ENCODE measurements around the gene SERINC2. TPM values are rescaled to one million over a fixed set of nuclear protein-coding genes. Genes with fewer than 3 reads are reported as not detected.

The SERINC2 gene
- total RNA-seq, 4 donors from 2014 or later: 29.6 to 108 (median 79.2) TPM

DNA sequence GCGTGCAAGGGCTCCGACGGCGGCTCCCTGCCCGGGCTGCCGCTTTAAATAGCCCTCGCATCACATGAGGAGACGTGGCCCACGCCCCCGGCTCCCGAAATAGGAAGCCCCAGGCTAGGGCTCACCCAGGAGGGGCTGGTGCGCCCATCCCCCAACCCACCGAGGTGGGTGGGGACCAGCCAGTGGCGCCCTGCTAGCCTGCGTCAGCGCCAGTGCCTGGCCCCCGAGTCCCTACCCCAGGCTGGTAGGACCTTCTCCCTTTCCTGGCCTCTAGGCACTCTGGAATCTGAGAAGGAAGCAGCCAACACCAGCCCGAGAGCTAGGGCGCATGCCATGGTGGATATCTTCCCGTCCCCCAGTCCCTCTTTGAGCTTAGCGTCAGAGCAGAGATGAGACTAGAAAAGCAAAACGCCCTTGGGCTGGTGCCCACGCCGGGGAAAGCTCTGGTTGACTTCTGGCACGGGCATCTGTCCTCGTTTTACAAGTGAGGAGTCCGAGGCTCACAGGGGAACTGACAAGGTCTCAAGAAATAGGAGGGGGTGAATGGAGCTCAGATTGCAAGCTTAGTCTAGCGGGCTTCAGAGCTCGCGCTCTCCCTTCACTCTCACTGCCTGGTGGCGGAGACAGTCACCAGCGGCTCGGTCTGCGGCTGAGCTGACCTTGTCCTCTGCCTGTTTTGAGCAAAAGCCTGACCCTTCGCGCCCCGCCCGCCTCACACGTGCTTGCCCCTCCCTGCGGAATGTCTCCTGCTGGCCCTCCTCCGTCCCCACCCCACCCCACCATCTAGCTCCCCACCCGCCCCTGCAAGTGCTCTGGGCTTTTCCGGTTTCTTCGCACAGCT is 39.7 kb upstream of the SERINC2 start, which contains the start of gene FABP3:
FABP3 (minus strand) TSS at position 21 of the 841 bp plus-strand sequence. CDS start 62 bp downstream, outside the sequence.
- peaks cover 15 to 32% (median 15%) of the 10 kb centered on the region in 3 donors for H3K4me1 ChIP-seq
- peak within 1 kb of the TSS; percentile 11 to 58 (median 42) for H3K4me3 ChIP-seq
- TF ChIP-seq POLR2A (IDR thresholded peaks at IDR 0.05): peak in 2 of 4 donors; percentile 23 to 27
- TF ChIP-seq CTCF (IDR thresholded peaks at IDR 0.05): no peak
- peak within 1 kb of the TSS; percentile 29 to 82 (median 74) for H3K27ac ChIP-seq
- DNase-seq: no peak
- intact Hi-C loops (cut with DNase I): no loop called here
- H3K9me3 ChIP-seq: no peaks in the 10 kb centered on the region
- H3K36me3 ChIP-seq: no peaks in the 10 kb centered on the region
- peaks cover 0 to 5% (median 0%) of the 10 kb centered on the region in 4 donors for H3K27me3 ChIP-seq
- 2 to 4% methylated on average over 16 to 21 of the region's 44 CpGs for WGBS, 2 donors

GRCh38 chr1:31373897-31374486 is 39.0 kb upstream of the SERINC2 start:
- TF ChIP-seq POLR2A (IDR thresholded peaks at IDR 0.05): no peak
- no peak for TF ChIP-seq CTCF (IDR thresholded peaks at IDR 0.05)
- intact Hi-C loops (cut with DNase I): no loop called here
- DNase-seq: no peak
- Histone ChIP-seq H3K4me1 (peaks cover 15 to 32% (median 15%) of the 10 kb centered on the region in 3 donors), H3K27ac (peak overlapping the region; percentile 29 to 82 (median 74)), H3K36me3 (no peaks in the 10 kb centered on the region), H3K4me3 (peak overlapping the region in 3 of 4 donors; percentile 37 to 58 (median 48)), H3K27me3 (peaks cover 0 to 5% (median 0%) of the 10 kb centered on the region in 4 donors), H3K9me3 (no peaks in the 10 kb centered on the region)
- whole genome bisulfite sequencing, 2 donors: 31 to 42% methylated on average over 11 of the region's 11 CpGs

DNA sequence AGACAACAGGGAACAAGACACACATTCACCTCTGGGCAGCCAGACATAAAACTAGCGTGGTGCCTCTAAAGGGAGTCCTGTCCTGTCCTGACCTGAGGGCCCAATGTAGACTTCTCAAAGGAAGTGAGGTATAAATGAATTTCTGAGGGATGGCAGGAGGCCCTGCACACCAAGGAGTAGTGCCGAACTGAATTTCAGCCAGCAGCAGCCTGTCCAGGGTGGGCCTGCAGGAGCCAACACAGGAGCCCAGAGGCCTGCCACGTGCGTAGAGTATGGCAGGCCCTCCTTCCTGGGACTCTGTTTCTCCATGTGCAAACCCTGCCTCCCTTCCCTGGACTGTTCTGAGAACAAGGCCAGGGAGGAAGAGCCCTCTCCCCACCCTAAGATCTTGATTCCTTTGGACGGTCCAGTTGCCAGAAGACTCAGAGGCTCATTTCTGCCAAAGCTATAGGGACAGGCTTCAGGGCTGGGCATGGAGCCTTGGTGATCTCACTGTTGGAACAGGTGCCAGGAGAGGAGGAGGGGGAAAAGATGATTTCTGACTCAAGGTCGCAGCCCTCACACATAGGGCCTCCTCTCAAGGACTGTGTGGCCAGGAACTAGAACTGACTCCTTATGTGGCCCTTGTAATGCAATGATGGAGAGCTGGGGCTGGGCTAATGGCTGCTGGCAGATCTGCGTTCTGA is 38.4 kb upstream of the SERINC2 start:
- no peaks in the 10 kb centered on the region for H3K9me3 ChIP-seq
- no peaks in the 10 kb centered on the region for H3K36me3 ChIP-seq
- intact Hi-C loops (cut with DNase I): no loop called here
- TF ChIP-seq CTCF (IDR thresholded peaks at IDR 0.05) (no peak), POLR2A (IDR thresholded peaks at IDR 0.05) (no peak)
- peaks cover 15 to 32% (median 15%) of the 10 kb centered on the region in 3 donors for H3K4me1 ChIP-seq
- peak overlapping the region in 3 of 4 donors; percentile 54 to 82 (median 72) for H3K27ac ChIP-seq
- H3K4me3 ChIP-seq: no peak overlapping the region
- H3K27me3 ChIP-seq: peaks cover 0 to 5% (median 0%) of the 10 kb centered on the region in 4 donors
- WGBS, 2 donors: 63 to 86% methylated on average over 4 to 5 of the region's 7 CpGs
- no peak for DNase-seq

GRCh38 chr1:31376375-31377134 is 36.5 kb upstream of the SERINC2 start:
- peaks cover 15 to 47% (median 16%) of the 10 kb centered on the region in 3 donors for H3K4me1 ChIP-seq
- no peak overlapping the region for H3K4me3 ChIP-seq
- H3K27me3 ChIP-seq: peaks cover 0 to 5% (median 0%) of the 10 kb centered on the region in 4 donors
- H3K36me3 ChIP-seq: no peaks in the 10 kb centered on the region
- H3K27ac ChIP-seq: no peak overlapping the region
- WGBS, 2 donors: 65 to 74% methylated on average over 7 of the region's 8 CpGs
- H3K9me3 ChIP-seq: no peaks in the 10 kb centered on the region
- intact Hi-C loops (cut with DNase I): no loop called here
- no peak for TF ChIP-seq CTCF (IDR thresholded peaks at IDR 0.05)
- DNase-seq: no peak
